Measurements from ENCODE around the gene OGT.
A peak's percentile ranks its signal among the peaks of the same experiment; 100 is the strongest.

Gene OGT

GRCh38 chrX:71622576-71623450 is 89.9 kb downstream of the OGT start:
- peak; percentile 56 for DNase-seq (ENCODE audit: low read depth)

DNA sequence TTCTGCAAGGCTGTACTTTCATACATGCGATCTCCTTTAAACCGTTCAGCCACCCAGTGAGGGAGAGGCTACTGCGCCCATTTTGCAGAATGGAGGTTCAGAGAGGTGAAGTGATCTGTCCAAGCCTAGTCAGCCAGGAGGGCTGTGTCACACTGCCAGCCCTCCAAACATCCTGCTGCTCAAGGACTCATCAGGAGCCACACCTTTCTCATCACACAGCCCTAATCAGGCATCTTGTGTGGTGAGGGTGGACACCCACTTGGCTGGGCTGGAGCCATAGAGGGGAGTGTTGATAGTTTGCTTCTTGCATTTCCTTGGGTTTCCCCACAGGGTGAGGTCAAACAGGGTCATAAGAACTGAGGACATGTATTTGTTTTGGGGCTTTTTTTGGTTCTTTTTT is 90.8 kb downstream of the OGT start:
- DNase-seq (ENCODE audit: low read depth), result no peak

- DNase-seq (ENCODE audit: low read depth), result no peak
These were observed 92.6 kb downstream of the OGT start for GRCh38 chrX:71625471-71625870.

Data from fibroblast of gingiva (primary cell).